Right renal pelvis (tissue), 4 donors: ENCODE data around the gene MVB12B. TPM values are rescaled to one million over a fixed set of nuclear protein-coding genes. Genes with fewer than 3 reads are reported as not detected.
"Not testable (repeated sequence)": the region's sequence is repeated elsewhere in the genome, so short reads cannot be mapped to it uniquely, and the experiment has no call there.

Experiments used
- DNase-seq, 4 donors: peaks; one replicate each; pipeline ENCODE4 v3.0.0-alpha.2; 2013; ENCODE audit warnings: low read depth in 4 of 4, low spot score in 3 of 4, missing footprints in 1 of 4
- polyA plus RNA-seq, 4 donors: library from polyadenylated mRNA; unstranded; fragments of 120-200 nt; gene quantifications; one replicate each; pipeline ENCODE4 v1.2.1, GENCODE V29; 2013; ENCODE audit not compliant: insufficient read length in 4 of 4

MVB12B gene
- polyA plus RNA-seq, 4 donors = 17.9 to 19.7 (median 18.9) TPM

DNA sequence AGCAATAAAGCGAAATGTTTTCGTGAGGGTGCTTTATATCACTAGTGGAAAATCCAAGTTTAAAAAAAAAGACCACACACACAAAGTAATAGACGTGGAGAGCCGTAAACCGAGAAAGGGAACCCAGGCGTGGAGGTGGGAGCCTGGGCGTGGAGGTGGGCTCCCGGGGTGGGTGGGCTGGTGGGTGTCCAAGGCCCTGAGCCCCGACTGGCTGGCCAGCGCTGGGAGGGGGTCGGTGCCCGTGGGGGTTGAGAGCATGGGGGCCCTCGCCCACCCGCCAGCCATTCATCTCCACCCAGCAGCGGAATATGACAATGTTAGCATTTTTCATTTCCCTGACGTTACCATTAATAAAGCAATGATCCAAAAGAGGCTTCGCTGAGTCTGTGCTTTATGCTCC lies 135.0 kb downstream of the MVB12B start:
- DNase-seq = no peak

DNA sequence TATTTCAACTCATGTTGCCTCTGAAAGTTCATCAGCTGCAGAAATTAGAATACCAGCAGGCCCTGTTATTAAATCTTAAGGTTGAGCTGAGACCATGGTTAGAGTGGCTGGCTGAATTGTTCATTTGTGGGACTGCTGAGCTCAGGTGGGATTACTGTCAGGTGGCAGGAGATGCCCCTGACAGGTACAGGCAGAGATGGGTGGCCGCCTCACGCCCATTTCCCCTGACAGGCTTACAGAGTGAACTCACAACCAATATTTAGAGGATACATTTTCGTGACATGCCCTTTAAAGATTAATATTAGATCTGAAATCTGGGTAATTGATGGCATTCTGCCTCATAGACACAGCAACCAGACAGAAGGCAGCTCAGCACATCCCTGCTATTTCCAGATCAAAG lies 136.0 kb downstream of the MVB12B start:
- DNase-seq = no peak

DNA sequence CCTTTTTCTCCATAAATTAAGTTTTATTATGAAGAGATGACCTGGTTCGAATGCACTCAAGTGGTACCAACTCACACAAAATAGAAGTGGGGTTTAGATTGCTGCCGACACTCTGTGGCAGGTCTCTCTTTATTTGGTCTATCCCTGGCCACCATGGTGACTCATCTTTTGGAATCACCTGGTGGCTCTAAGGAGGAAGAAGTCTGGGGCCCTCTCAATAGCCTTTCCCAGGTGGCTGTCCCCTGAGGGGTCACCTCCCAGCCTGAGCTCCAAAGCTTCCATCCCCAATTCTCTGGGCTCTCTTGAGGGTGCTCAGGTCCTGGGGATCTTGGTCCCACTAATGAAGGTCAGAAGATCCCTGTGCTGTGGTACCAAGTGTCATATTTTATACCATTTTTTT lies 136.8 kb downstream of the MVB12B start:
- DNase-seq = no peak

DNA sequence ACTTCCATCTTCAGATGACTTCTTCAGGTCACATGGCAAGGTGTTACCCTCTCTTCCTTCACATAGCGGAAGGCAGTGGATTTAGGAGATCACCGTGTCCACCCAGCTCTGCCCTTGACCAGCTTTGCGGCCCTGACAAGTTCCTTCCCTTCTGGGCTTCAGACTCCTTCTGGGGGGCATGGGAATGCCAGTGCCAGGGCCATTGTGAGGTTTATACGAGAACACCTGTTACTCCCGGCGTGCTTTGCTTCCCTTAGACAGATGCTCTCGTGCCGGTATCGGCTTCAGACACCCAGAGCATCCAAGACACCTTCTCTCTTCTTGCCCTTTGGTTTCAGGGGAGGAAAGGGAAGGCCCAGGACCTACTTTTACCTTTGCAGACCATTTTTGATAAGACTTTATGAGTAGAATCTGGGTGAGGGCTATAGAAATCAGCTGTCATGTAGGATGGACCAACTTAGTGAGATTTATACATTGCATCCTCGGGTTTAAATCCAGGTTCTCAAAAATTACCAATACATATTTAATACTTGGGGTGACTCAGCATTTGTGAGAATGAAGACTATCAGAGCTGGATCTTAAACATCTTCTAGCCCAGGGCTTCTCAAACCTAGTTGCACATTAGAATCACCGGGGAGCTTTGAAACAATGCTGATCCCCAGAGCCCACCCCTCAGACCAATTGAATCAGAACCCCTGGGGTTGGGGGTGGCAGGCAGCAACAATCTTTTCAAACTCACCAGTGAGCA lies 138.2 kb downstream of the MVB12B start:
- no peak for DNase-seq

DNA sequence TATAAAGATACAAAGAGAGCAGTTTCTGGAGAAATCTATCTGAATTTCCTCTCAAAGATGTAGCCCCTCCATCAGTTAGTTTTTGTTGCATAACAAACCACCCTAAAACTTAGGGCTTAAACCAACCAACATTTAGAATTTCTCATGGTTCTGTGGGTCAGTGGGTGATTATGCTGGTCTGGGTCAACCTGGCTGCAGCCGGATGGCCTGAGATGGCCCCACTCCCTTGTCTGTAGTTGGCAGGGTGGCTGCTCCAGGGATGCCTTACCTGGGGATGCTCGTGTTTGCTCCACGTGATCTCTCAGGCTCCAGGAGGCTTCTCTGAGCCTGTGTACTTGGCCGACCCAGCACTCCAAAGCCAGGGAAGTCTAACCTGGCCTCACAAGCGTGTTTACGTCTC lies 139.3 kb downstream of the MVB12B start:
- DNase-seq = no peak

DNA sequence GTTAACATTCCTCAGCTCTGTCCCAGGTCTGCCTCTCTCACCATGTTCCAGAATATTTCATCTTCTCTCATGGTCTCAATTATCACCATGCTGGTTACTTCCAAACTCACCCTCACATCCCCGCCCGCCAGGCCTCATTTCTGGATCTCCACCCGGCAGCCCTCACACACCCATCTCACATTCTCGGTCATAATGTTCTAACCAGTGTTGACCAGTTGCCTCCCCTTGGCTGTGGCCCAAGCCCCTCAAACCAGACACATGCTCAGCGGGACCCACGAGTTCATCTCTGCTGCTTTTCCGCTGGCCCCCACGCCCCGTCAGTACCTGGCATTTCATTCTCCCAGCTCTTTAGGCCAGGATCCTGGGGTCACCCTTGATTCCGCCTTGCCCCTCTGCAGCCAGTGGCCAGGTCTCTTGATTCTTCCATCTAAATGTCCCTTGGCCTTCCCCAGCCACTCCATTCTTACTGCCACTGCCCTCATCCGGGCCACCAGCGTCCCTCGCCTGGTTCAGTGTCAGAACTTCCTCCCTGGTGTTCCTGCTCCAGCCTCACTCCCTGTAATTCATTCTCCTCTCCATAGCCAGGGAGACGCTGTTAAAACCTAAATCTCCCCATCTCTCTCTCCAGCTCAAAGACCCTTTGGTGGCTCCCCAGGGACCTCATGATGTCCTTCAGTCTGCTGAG lies 141.7 kb downstream of the MVB12B start:
- no peak for DNase-seq

DNA sequence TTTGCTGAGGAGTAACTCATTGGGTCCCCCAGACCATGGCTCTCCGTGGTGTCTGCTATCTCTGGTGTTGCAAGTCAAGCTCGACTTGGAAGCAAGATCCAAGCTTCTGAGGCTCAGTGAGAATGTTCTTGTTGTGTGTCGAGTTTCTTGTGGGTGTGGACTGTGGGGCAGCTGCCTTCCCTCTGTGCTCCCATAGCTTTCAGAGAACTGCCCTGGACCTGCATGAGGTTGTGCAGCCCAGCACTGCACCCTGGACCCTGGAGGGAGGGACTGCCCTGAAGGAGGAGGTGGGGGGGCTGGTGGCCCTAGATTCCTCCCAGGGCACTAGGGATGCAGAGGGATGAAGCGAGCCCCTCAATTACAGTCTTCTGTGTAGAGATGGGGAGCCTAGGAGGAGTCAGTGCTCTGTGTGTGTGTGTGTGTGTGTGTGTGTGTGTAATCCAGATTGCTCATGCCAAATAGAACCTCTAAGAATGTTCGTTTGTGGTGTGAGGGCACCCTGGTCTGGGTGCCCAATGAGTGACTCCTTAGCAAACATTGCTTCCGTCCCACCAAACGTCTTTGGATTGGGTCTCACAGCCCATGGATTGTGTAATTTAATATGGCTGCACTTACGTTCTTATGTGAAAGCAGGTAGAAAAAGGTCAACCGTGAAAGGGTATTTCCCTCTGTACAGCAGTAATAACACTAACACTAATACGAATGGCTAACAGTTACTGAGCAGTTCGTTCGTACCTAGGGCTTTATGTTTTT lies 143.8 kb downstream of the MVB12B start:
- no peak for DNase-seq

DNA sequence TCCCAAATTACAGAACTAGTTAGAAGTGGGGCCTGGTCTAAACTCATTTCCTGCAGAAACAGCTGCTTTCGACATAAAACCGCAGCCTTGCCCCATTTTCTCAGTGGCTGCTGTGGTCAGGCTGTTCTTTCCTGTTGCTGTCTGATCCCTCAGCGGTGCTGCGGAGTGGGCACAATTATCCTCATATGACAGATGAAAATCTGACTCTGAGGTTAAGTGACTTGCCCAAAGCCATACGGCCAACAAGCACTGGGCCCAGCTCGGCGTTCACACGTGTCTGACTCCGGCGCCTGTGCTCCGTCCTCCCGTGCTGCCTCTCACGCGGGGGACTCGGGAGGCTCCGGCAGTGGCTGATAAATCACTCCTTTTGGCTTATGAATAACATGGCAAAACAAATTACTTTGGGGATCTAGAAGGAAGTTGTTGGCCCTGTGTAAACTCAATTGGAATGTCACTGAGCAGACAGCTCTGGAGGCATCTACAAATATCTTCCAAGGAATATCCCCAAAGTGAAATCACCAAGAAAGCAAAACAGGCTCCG lies 144.5 kb downstream of the MVB12B start:
- no peak for DNase-seq

DNA sequence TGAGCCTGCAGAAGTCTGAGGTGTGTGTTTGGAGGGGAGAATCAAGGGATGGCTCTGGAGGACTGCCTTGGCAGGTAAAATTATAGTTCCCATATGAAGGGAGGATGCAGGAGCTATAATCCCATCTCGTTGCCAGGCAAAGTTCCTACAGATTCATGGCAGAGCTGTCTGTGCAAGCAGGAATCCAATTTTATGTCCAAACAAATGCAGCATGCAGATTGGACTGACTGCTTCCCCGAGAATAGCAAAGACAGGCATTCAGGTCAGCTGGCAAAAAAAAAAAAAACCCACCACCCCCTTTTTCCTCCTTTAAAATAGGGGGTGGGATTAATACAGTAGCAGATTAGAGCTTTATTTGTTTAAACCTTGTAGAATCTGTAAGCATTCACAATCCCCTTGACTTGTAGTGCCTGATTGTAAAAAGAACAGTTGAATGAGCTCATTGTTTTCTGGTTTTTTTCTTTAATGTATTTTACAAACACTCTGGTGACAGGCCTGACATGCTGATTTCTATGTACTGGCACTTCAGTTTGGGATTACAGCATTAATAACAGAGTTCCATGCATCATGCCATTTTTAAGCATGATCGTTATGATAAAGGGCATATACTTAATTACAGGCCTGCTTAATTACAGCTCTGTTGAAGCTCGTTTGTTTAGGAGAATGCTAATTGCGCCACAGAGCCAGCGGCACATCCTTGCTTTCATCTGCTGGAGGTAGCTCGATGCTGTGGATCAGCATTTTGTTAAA lies 145.7 kb downstream of the MVB12B start:
- DNase-seq = no peak

DNA sequence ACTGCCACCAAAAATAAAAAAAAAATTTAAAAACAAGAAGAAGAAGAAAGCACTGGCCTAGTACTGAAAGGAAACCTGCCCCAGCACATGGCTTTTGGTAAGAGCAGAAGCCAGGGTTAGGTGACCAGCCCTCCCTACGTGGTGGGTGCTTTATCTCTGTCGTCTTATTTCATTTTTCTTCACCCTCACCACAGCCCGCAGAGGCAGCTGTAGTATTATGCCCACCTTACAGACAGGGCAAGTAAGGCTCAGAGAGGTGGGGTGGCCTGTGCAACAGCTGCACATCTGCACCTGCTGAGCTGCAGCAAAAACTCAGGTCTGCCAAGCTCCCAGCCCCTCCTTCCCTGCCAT lies 146.3 kb downstream of the MVB12B start:
- DNase-seq = no peak

DNA sequence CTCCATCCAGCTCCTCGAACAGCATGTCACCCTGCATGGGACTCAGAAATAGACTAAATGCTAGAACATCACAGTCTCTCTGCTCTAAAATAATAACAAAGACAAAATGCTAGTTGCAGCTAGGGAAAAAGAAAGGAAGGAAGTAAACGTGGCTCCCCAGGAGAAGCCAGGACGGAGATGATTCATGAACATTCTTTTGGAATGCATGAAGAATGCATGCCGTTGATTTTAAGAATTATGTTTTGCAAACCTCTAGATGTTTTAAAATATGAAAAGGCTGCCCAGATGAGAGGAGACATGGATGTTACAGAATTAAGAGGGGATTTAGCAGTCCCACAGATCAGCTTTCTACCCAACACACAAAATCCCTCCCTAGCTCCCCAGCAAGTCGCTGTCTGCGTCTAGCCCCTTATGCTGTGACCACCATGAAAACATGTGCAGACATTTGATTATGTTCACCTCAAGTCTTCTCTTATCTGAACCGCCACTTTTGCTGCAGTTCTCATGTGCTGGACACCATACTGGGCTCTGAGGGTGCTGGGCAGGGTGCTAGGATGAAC lies 147.7 kb downstream of the MVB12B start:
- DNase-seq = no peak

DNA sequence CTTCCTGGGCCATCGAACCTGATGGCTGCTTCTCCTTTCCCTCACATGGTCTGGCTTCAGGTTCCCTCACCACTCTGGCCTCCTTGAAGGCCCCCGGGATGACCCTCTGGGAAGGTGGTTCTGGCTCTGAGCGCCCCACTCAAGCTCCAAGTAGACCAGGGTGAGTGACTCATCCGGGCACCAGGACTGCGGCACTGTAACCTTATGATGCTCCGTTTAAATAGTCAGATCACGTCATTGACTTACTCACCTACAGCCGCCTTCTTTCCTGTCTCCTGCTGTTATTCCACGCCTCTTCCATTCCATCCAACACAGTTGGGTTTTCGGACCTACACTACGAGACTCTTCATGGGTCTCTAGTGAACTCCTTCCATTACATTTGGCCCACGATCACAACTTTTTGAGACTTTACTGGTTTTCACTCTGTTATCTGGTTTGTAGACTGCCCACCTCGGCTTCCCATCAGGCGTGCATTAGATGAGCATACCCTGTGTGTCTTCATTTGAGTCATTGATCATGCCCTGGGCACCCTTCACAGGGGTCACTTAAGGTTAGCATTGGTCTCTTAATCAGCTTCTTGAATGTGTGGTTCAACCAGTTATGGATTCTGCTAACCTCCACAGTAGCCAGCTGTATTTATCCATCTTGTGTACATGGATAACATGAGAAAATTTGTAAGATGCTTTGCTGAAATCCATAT lies 148.3 kb downstream of the MVB12B start:
- no peak for DNase-seq

DNA sequence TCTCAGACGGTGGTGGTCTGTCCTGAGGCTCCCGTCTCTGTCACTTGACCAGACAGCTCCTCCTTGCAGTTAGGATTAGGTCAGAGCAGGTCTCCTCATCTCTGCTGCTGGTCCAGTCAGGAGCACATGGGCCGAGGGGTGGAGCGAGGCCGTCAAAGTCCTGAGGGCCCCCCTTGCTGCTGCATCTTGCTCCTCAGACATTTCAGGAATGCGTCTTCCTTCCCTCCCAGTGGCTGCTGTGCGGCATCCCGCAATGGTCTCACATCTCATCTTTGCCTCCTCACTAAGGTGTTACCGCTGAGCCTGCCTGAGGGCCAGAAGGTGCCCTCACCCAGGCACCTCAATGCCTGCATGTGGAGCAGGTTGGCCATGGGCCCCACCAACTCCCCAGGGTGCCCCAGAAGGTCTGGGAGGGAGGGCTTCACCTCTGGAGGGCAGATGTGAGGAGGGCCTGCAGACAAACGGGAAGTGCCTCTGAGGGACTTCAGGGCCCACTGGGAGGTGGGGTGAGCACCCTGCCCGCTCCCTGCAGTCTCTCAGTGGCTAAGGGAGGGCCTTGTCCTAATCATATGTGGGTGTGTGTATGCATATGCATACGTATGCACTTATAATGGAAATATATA lies 149.4 kb downstream of the MVB12B start:
- DNase-seq = no peak

DNA sequence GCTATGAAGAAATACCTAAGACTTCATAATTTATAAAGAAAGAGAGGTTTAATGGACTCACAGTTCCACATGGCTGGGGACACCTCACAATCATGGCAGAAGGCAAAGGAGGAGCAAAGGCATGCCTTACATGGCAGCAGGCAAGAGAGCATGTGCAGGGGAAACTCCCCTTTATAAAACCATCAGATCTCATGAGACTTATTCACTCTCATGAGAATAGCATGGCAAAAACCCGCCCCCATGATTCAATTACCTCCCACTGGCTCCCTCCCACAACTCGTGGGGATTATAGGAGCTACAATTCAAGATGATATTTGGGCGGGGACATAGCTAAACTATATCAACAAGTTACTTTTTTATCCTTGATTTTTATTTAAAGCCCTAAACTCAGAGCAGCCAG lies 150.8 kb downstream of the MVB12B start:
- DNase-seq = not testable (repeated sequence)

DNA sequence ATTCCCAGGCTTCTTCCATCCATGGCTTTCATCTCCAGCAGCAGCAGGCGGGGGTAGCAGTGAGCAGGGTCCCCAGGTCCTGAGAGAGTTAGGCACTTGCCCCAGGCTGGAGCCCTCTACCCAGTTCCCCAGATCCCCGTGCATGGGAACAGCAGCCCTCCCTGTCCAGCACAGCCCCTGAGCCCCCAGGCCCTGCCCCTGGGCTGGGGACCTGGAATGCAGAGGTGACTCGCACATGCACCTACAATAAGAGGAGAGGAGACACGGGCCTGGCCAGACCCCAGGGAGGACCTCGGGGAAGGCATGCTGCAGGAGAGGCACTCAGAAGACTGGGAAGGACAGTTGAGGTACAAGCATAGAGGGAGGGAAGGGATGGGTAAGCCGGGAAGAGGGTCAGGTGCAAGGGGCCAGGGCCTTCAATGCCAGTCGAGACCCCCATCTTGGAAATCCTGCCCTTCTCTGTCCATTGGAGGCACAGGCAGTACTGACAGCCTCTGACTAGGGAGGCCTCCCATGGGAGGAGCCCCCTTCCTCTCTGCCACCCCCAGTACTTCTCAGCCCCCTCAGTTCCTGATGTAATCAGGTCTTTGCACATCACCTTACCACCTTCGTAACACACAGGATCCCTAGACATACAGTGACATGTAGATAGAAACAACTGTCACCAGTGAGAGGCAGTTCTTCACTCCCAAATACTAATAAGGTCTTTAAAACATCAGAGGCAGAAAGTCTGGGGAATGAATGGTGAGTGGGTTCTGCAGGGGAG lies 151.8 kb downstream of the MVB12B start:
- DNase-seq = no peak

DNA sequence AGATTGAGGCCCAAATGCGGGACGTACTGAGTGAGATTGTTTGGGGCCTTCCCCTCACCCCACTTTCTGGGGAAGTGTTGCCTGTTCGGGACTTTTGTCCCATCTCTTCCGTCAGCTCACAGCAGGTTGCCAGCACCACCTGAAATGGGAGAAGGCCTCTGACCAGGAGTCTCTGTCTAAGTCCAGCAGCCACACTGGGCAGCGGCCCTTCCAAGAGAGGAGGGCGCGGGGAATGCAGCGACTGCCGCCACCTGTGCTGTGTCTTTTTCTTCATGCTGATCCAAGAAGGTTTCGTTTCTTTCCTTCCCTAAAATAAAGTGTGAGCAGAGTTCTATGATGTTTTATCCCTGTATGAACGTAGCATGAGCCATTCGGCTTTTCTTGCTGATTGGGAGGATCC lies 152.9 kb downstream of the MVB12B start:
- no peak for DNase-seq

DNA sequence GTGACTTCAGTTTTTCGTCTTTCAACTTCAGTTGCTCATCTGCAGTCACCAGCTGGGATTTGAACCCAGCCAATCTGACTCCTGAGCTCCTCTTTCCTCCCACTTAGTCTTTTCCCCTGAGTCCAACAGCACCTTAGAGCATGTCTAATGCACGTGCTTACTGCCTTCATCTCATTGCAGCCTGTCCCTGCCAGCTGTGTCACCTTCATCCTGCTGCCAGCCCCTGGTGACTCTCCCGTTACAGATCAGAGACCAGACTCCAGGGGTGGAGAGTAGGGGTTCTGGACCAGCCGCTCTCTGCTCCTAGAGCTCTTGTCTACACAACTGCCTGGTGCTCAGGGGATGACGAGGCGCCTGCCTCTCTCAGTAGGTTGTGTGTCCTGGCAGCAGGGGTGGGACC lies 154.2 kb downstream of the MVB12B start:
- no peak for DNase-seq

DNA sequence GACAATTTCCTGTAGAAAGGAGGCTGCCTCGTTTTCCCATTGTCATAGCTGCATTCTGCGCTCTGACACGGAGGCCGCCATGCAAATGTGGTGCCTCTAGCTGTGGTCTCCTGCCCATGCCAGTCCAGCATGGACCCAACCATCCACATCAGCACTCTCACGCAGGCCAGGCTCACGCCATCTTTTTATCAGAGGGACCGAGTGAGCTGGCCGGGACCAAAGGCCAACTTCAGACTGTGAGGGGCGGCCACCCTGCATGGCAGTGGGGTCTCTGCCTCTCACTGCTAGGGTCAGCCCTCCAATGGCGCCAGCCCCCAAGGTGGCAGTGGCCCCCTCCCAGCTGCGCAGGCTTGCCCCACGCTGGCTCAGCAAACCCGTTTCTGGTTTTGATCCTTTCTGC lies 155.2 kb downstream of the MVB12B start:
- no peak for DNase-seq
